GM12891 (cell line): ENCODE measurements around the gene WHRN.

Experiments used
- DNase-seq: peaks from one replicate; pipeline ENCODE4 v3.0.0; 2011; ENCODE audit warnings: low spot score; ENCODE audit not compliant: insufficient read length
- FAIRE-seq: peaks from 2 replicates; lab custom pipeline; 2011; peaks lifted over from hg19 to GRCh38; lab: Jason Lieb, UNC
- PAX5 ChIP-seq: IDR thresholded peaks from 2 replicates; pipeline ENCODE4 v1.6.1; 2011; ENCODE audit warnings: low read length, moderate library complexity, mild to moderate bottlenecking; ENCODE audit not compliant: insufficient read depth, severe bottlenecking
- POLR2A ChIP-seq: IDR thresholded peaks from 2 replicates; pipeline ENCODE4 v1.6.1; 2011; ENCODE audit warnings: low read depth, low read length, control low read depth
- POLR2AphosphoS5 ChIP-seq: IDR thresholded peaks from 2 replicates; pipeline ENCODE4 v1.6.1; 2011; ENCODE audit warnings: low read depth, low read length, control low read depth
- POU2F2 ChIP-seq: IDR thresholded peaks from 2 replicates; pipeline ENCODE4 v1.6.1; 2011; ENCODE audit warnings: low read depth, mild to moderate bottlenecking, control low read depth, low read length, moderate library complexity
- SPI1 ChIP-seq: IDR thresholded peaks from 2 replicates; pipeline ENCODE4 v1.6.1; 2011; ENCODE audit warnings: low read depth, low read length, control low read depth
- TAF1 ChIP-seq: IDR thresholded peaks from 2 replicates; pipeline ENCODE4 v1.6.1; 2011; ENCODE audit warnings: low read depth, low read length, control low read depth

The WHRN gene

DNA sequence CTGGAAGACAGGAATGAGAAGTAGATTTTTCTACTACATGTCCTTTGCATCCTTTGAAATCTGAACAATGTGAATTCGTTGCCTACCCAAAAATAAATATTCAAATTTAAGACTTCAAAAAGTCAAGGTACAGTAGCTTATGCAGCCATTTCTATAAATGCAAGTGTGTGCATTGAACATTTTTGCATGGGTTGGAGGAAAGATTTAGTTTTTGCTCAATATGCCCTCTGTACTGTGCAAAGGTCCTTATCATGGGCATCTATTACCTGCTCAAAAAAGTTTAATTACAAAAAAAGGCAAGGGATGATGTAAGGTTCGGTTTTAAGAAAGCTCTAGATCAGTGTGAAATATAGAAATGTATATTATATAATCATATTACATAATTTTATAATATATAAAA is 140.1 kb downstream of the WHRN start:
- no peak for FAIRE-seq
- DNase-seq: no peak
- TF ChIP-seq SPI1 (no peak), POLR2AphosphoS5 (no peak), TAF1 (no peak)

DNA sequence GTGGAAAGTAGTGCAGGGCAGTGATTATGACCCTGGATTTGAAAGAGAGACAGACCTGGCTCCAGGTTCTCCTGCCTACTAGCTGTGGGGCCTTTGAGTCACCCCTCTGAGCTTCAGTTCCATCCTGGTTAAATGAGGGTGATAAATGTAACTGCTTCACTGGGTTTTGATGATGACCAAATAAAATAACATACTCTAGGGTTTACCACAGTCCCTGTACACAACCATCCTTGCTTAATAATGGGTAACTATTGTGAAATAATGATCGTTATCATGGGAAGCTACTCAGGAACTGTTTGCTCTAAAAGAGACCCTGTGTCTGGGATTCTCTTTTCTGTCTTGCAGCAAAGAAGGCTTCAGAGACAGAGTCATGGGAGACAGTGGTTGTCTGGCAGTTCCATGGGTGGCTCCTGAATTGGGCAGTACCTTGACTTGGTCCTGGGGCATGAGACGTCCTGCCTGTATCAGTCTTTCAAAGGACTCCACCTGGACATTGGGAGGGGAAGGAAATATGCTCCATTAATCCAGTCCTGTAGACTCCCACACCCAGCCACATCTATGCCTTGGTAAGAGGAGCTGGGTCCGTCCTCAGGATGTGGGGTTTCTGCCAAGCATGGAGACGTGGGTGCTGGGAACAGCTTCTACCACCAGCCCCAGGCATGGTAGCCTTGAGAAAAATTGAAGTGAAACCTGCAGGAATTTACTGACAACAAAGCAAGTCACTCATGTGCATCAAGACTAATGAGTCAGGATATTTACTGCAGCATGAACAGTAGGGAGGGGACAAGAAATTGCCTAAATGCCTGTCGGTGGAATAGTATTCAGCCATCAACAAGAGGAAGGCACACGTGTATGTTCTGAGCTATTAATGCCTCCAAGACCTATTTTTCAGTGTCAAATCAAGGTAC is 140.9 kb downstream of the WHRN start:
- no peak for TF ChIP-seq POLR2A
- TF ChIP-seq SPI1: peak; percentile 89
- DNase-seq (no peak), FAIRE-seq (peak; percentile 33)

DNA sequence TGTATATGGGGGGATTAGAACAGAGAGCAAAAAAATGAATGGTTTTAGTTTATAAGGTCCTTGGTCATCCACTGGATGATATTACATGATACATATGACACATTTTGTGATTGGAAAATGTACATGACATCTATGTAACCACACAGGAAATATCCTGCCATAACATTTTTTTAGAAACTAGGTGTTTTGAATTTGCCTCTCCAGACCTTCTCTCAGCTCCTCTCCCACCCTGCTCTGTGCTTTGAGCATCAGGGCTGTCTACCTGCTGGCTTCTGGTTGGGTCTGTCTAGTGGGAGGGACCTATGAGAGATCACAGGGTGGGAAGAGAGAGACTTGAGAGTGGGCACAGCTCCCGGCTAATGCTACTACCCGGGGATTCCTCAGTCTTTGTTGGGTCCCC is 141.8 kb downstream of the WHRN start:
- no peak for DNase-seq
- FAIRE-seq: peak; percentile 60
- no peak for TF ChIP-seq PAX5
- TF ChIP-seq POLR2A: no peak
- TF ChIP-seq POLR2AphosphoS5: no peak
- TF ChIP-seq SPI1: no peak
- no peak for TF ChIP-seq POU2F2
- no peak for TF ChIP-seq TAF1

DNA sequence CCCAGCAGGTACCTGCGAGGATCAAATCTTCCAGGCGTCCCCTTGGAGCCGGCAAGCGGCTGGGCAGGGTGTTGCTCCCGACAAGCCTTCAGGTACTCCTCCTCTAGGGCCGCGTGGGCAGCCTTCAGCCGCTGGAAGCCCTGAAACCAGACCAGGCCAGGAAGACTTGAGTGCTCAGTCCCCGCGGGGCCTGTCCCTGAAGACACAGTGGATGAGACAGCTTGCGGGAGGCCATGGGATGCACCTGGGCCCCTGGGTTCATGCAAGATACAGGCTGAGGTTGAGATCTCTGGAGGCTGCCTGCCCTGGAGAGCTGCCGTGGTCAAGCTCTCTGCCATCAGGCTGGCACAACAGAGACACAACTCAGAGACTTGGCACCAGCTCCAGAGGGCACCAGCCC is 142.9 kb downstream of the WHRN start:
- DNase-seq (no peak), FAIRE-seq (no peak)
- no peak for TF ChIP-seq PAX5
- TF ChIP-seq POLR2AphosphoS5: no peak
- TF ChIP-seq POU2F2: no peak

DNA sequence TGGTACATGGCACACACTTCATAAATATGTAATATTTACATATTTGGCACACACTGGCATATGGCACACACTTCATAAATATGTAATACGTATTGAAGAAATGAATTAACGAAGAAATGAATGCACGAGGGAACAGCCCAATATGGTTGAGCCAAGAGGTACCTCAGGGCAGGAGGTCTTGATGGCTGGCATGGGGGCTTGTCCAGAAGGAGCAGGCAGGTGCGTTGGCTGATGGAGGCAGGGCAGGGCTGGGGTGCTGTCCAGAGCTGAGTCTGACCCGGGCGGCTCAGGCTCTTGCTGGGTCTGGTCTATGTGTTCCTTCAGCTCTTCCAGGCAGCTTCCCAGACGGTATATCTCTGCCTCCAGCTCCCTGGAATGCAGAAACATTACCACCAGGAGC is 143.7 kb downstream of the WHRN start:
- no peak for DNase-seq
- TF ChIP-seq POLR2AphosphoS5 (0 out of 2 replicates have a peak, but pooled peaks have one; percentile 43), POLR2A (no peak)
- no peak for FAIRE-seq

DNA sequence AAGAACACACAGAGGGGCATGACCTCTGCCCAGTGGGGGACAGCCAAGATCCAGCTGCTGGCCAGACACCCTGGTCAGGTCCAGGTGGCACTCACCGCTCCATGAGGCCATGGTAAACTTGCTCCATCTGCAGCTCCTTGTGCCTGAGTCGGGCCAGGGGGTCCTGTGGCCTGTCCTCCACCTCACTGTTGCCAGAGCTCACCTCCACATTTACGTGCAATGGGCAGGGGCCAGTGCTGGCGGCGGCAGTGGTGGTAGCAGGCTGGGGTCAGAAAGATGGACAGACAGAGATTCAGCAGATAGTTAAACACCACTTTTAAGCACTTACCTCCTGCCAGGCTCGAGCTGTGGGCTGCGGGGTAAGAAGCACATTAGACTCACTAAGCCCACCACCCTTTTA is 145.5 kb downstream of the WHRN start:
- TF ChIP-seq POU2F2 (no peak), PAX5 (no peak), POLR2AphosphoS5 (no peak), SPI1 (no peak), POLR2A (no peak), TAF1 (no peak)
- DNase-seq (no peak), FAIRE-seq (no peak)

DNA sequence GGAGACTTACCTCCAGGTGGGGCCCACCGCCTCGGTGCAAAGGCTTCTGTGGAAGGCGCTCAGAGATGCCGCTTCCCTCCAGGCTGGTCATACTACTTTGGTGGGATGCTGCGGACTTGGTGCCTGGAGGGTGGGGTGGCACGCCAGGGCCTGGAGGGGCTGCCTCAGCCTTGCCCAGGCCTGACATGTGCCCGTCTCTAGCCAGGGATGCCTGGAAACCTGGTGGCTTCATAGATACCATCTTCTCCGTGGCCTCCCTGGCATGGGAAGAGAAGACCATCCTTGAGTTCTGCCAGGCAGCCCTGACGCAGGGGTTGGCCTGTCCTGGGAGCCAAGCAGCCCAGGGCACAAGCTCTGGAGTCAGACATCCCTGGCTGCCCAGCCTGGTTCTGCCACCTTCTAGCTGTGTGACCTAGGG is 147.4 kb downstream of the WHRN start:
- no peak for DNase-seq
- no peak for FAIRE-seq

DNA sequence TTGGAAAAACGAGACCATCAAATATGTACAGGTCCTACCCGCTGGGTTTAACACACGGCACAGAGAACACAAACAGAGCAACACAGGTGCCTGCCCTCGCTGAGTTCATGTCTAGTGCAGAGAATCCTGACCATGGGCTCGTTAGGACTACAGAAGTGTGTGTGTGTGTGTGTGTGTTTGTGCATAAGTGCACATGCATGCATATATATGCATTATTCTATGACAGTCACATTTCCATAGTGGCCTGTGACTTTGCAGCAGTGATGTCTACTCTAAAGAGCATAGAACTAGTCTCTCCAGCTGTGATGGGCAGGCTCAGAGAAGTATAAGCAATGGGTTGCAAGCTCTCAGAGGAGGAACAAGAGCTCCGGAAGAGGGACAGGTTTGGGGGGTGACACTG is 147.9 kb downstream of the WHRN start:
- FAIRE-seq (no peak), DNase-seq (no peak)
- TF ChIP-seq POLR2A (no peak), PAX5 (no peak), TAF1 (no peak), SPI1 (no peak), POLR2AphosphoS5 (no peak), POU2F2 (no peak)

More for the DNA sequence above, 147.4 kb downstream of the WHRN start:
- TF ChIP-seq POU2F2 (no peak), PAX5 (no peak), SPI1 (no peak), TAF1 (no peak), POLR2A (no peak), POLR2AphosphoS5 (no peak)

DNA sequence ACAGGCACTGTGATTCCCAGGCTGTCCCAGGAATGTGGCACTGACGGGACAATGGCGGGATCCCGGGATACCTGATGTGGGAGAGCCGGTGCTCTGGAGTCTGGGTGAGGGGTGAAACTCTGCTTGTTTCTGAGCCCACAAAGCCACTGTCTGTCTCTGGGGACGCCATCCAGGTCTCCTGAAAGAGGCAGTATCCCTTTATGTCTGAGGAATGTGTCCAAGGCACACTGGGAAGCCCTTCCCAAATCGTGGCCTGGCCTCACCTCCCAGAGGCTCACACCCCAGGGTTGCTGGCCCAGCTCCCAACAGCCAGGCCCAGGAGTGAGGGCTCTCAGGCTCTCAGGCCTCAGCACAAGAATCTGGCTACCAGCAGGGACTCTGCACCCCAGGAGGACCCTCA is 148.5 kb downstream of the WHRN start:
- no peak for TF ChIP-seq POLR2AphosphoS5
- no peak for FAIRE-seq
- DNase-seq: no peak

DNA sequence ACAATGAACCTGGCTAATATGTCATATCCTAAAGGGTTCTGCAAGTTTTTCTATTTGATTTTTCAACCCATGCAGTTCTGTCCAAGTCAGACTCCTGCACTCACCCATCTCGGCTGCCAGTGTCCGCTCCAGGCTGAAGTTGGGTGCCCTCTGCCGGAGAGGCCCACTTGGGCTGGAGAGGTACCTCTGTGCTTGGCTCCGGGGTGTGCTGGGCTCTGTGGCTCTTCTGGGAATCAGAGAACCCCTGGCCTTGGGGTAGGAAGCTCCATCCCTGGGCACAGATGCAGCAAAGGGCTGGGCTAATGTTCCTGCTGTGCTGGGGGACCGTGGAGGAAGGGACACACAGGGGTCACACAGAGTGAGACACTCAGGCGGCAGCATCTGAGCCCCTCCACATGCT is 149.5 kb downstream of the WHRN start:
- no peak for DNase-seq
- FAIRE-seq: no peak
- TF ChIP-seq POLR2A (no peak), TAF1 (no peak), POU2F2 (no peak), SPI1 (no peak)
